ENCODE data around the gene ECI1. TPM values are rescaled to one million over a fixed set of nuclear protein-coding genes. Genes with fewer than 3 reads are reported as not detected.

Gene ECI1
- total and polyA plus RNA-seq, 2 of the 4 experiments (the other 2 are of a cell fraction) = 20.3 to 30.1 TPM

- H3K4me1 ChIP-seq (ENCODE audit: control insufficient read depth, insufficient read depth, low read length) = 0 out of 2 replicates have a peak, but pooled peaks cover 2% of the 10 kb centered on the region
- TF ChIP-seq NFE2L2 (IDR thresholded peaks at IDR 0.05; ENCODE audit: low read depth, low read length) (no peak), RAD21 (IDR thresholded peaks at IDR 0.05; ENCODE audit: low read length) (no peak), POLR2A (IDR thresholded peaks at IDR 0.05; ENCODE audit: low read depth, low read length) (no peak), RFX5 (IDR thresholded peaks at IDR 0.05; ENCODE audit: low read depth, low read length) (no peak), RCOR1 (IDR thresholded peaks at IDR 0.05; ENCODE audit: insufficient replicate concordance, low read length) (no peak), CEBPB (IDR thresholded peaks at IDR 0.05; ENCODE audit: low read depth, low read length) (no peak), FOS (IDR thresholded peaks at IDR 0.05; ENCODE audit: low read depth, low read length) (no peak), SMC3 (IDR thresholded peaks at IDR 0.05; ENCODE audit: low read depth, low read length) (no peak), CHD1 (IDR thresholded peaks at IDR 0.05; ENCODE audit: low read depth, low read length) (no peak), MAZ (IDR thresholded peaks at IDR 0.05; ENCODE audit: borderline replicate concordance, low read depth, low read length) (no peak), MXI1 (IDR thresholded peaks at IDR 0.05; ENCODE audit: borderline replicate concordance, low read depth, low read length) (no peak), BHLHE40 (IDR thresholded peaks at IDR 0.05; ENCODE audit: low read depth, low read length) (no peak)
- TF ChIP-seq, protein P1, sequence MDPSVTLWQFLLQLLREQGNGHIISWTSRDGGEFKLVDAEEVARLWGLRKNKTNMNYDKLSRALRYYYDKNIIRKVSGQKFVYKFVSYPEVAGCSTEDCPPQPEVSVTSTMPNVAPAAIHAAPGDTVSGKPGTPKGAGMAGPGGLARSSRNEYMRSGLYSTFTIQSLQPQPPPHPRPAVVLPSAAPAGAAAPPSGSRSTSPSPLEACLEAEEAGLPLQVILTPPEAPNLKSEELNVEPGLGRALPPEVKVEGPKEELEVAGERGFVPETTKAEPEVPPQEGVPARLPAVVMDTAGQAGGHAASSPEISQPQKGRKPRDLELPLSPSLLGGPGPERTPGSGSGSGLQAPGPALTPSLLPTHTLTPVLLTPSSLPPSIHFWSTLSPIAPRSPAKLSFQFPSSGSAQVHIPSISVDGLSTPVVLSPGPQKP (IDR thresholded peaks at IDR 0.05; ENCODE audit: borderline replicate concordance, low read depth, low read length) = no peak
- TF ChIP-seq, protein P2, sequence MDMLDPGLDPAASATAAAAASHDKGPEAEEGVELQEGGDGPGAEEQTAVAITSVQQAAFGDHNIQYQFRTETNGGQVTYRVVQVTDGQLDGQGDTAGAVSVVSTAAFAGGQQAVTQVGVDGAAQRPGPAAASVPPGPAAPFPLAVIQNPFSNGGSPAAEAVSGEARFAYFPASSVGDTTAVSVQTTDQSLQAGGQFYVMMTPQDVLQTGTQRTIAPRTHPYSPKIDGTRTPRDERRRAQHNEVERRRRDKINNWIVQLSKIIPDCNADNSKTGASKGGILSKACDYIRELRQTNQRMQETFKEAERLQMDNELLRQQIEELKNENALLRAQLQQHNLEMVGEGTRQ (IDR thresholded peaks at IDR 0.05; ENCODE audit: low read depth, low read length) = no peak
- TF ChIP-seq, protein P3, sequence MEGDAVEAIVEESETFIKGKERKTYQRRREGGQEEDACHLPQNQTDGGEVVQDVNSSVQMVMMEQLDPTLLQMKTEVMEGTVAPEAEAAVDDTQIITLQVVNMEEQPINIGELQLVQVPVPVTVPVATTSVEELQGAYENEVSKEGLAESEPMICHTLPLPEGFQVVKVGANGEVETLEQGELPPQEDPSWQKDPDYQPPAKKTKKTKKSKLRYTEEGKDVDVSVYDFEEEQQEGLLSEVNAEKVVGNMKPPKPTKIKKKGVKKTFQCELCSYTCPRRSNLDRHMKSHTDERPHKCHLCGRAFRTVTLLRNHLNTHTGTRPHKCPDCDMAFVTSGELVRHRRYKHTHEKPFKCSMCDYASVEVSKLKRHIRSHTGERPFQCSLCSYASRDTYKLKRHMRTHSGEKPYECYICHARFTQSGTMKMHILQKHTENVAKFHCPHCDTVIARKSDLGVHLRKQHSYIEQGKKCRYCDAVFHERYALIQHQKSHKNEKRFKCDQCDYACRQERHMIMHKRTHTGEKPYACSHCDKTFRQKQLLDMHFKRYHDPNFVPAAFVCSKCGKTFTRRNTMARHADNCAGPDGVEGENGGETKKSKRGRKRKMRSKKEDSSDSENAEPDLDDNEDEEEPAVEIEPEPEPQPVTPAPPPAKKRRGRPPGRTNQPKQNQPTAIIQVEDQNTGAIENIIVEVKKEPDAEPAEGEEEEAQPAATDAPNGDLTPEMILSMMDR (conservative IDR thresholded peaks at IDR 0.05; ENCODE audit: low read depth, low read length) = no peak
- H3K23ac ChIP-seq (ENCODE audit: low read depth, low read length) = no peak overlapping the region; the same call in 1 of the 2 replicates
- H3K56ac ChIP-seq (ENCODE audit: extremely low read depth, insufficient read depth, low read length) = no peak overlapping the region
- H2AK5ac ChIP-seq (ENCODE audit: low read depth, low read length) = no peak overlapping the region
- no peak overlapping the region for H2BK5ac ChIP-seq (ENCODE audit: low read depth, low read length, poor library complexity, severe bottlenecking)
- H3K14ac ChIP-seq (replicated peaks; ENCODE audit: low read depth, low read length) = no peak overlapping the region
- no peak overlapping the region for H3K9ac ChIP-seq (ENCODE audit: low read depth, low read length)
- no peak overlapping the region for H3K27ac ChIP-seq (ENCODE audit: insufficient read depth, low read length)
- H3K36me3 ChIP-seq (ENCODE audit: control insufficient read depth, insufficient read depth, low read length) = no peaks in the 10 kb centered on the region
- in situ Hi-C loops (cut with MboI; ENCODE audit: low sequenced_read_pairs) (no loop called here), intact Hi-C loops (cut with micrococcal nuclease) (no loop called here), dilution Hi-C loops (cut with HindIII; ENCODE audit: low sequenced_read_pairs, unreplicated experiment) (no loop called here)
- H4K5ac ChIP-seq (ENCODE audit: low read depth, low read length) = no peak overlapping the region
- H4K91ac ChIP-seq (ENCODE audit: insufficient read depth, low read depth, low read length) = no peak overlapping the region
- H4K8ac ChIP-seq (ENCODE audit: low read depth in 2 of 2, low read length in 2 of 2) = no peak overlapping the region
- H3K18ac ChIP-seq (ENCODE audit: low read depth, low read length) = no peak overlapping the region
- no peak overlapping the region for H3K4ac ChIP-seq (ENCODE audit: low read depth, low read length)
- ChIA-PET CTCF (no interaction called here), POLR2A (ENCODE audit: unreplicated experiment) (no interaction called here)
- H3K27me3 ChIP-seq (ENCODE audit: control insufficient read depth, insufficient read depth, low read length) = peaks cover 47% of the 10 kb centered on the region
- H2AFZ ChIP-seq (replicated peaks; ENCODE audit: low read length, poor library complexity) = no peak overlapping the region
- H2BK15ac ChIP-seq (ENCODE audit: low read depth, low read length) = no peak overlapping the region
- no peak overlapping the region for H2BK120ac ChIP-seq (ENCODE audit: low read depth, low read length)
- H3K9me3 ChIP-seq (ENCODE audit: control insufficient read depth, insufficient read depth, low read length) = no peaks in the 10 kb centered on the region
- H2AK9ac ChIP-seq (replicated peaks; ENCODE audit: low read depth, low read length, poor library complexity) = no peak overlapping the region
- BruUV-seq (replicated peaks) = no TSS peak
- peaks cover 3% of the 10 kb centered on the region; the same call in 1 of the 2 replicates for H3K9me1 ChIP-seq (ENCODE audit: insufficient read depth, low read length)
- ATAC-seq (ENCODE audit: low read depth) (no peak), DNase-seq (no peak)
- H3K4me2 ChIP-seq (ENCODE audit: low read depth, low read length) = no peak overlapping the region
- 81% methylated on average over 3 of the region's 6 CpGs; no CpG with 5 or more reads in 1 of the 2 experiments for WGBS, 2 experiments (ENCODE audit: extremely low coverage in 2 of 2, insufficient read length in 1 of 2)
- H2BK20ac ChIP-seq (ENCODE audit: low read depth, low read length) = no peak overlapping the region
- peaks cover 0 to 4% of the 10 kb centered on the region in 2 experiments; a peak in 1 of 4 replicates for H3K79me1 ChIP-seq (ENCODE audit: low read depth in 1 of 2, low read length in 2 of 2)
- H3K4me3 ChIP-seq (ENCODE audit: insufficient read depth, low read depth, low read length) = no peak overlapping the region
- H4K20me1 ChIP-seq (ENCODE audit: insufficient read depth, low read length) = no peaks in the 10 kb centered on the region; the same call in 1 of the 2 replicates
These were observed 51.1 kb downstream of the ECI1 start for GRCh38 chr16:2200313-2200712.

Measured in IMR-90 (cell line).